Stomach (tissue), 4 donors: ENCODE measurements around the gene TRIML1.

Experiments
- CTCF ChIP-seq, 7 experiments: fragments of 450-650 bp in 4 of 7; fragments of 200-600 bp in 3 of 7; sonication (generic) in 3 of 7; IDR thresholded peaks; one replicate each; pipeline ENCODE4 v1.5.1; 2016 to 2019; ENCODE audit warnings: antibody characterized with exemption in 7 of 7, control low read depth in 2 of 7, mild to moderate bottlenecking in 1 of 7
- POLR2A ChIP-seq, 4 donors: fragments of 450-650 bp; IDR thresholded peaks; one replicate each; pipeline ENCODE4 v1.6.1; 2016; ENCODE audit warnings: antibody characterized with exemption in 4 of 4, control low read depth in 2 of 4, mild to moderate bottlenecking in 1 of 4, moderate library complexity in 1 of 4

- no peak for TF ChIP-seq CTCF (IDR thresholded peaks at IDR 0.05)
- no peak for TF ChIP-seq POLR2A (IDR thresholded peaks at IDR 0.05)
Measured at GRCh38 chr4:188110741-188111471, 28.3 kb upstream of the TRIML1 start.
